ENCODE results near the gene LY86. TPM values are rescaled to one million over a fixed set of nuclear protein-coding genes. Genes with fewer than 3 reads are reported as not detected.

The LY86 gene
- total and polyA plus RNA-seq, 10 of the 15 experiments (the other 5 are each of a cell fraction or from before 2014, with no cell fraction given): 68.2 to 457 (median 128) TPM

- TF ChIP-seq MAX (IDR thresholded peaks at IDR 0.05; ENCODE audit: low read depth, low read length) (peak; percentile 35; the same call in 1 of the 2 replicates), MTA2 (IDR thresholded peaks at IDR 0.05; ENCODE audit: low read depth) (peak; percentile 61), E4F1 (IDR thresholded peaks at IDR 0.05; ENCODE audit: borderline replicate concordance, partially characterized antibody) (no peak), ETV6 (conservative IDR thresholded peaks at IDR 0.05 in 1 of 2, IDR thresholded peaks at IDR 0.05 in 1 of 2; ENCODE audit: borderline replicate concordance in 1 of 2, low read depth in 1 of 2) (peak in 1 of 2 experiments; percentile 80; a peak in 1 of 4 replicates)
Observed at GRCh38 chr6:6591778-6592465, 3.4 kb downstream of the LY86 start (continued).

GRCh38 chr6:6592826-6593475 lies 4.4 kb downstream of the LY86 start:
- 0% methylated on average over 1 of the region's 1 CpG for WGBS (ENCODE audit: insufficient coverage, insufficient replicate concordance, low lambda C conversion rate, missing lambda C conversion rate)
- DNase-seq (ENCODE audit: low read depth, low spot score) (no peak), ATAC-seq (no peak), FAIRE-seq (no peak)
- POLR2A ChIA-PET: interaction anchor here (0.7 to 1.7 kb wide), 4 partner anchors 10 to 67 kb away, joined by 3 to 10 read pairs (median 4); no protein-coding TSS in a partner anchor
- Histone ChIP-seq H4K20me1 (ENCODE audit: control insufficient read depth, insufficient read depth) (no peaks in the 10 kb centered on the region), H3K9me3 (replicated peaks; ENCODE audit: control insufficient read depth, insufficient read depth, low read length) (no peaks in the 10 kb centered on the region; the same call in 1 of the 3 replicates), H3K27me3 (replicated peaks in 1 of 2; ENCODE audit: control insufficient read depth in 2 of 2, insufficient read depth in 2 of 2, low read length in 1 of 2) (no peaks in the 10 kb centered on the region), H3K36me3 (ENCODE audit: control insufficient read depth in 2 of 2, insufficient read depth in 2 of 2, low read length in 1 of 2) (peaks cover 1 to 6% of the 10 kb centered on the region in 2 experiments; a peak in 2 of 4 replicates), H3K4me3 (peak overlapping the region; percentile 38; the same call in 1 of the 2 replicates), H3K27ac (ENCODE audit: control insufficient read depth, insufficient read depth) (peak overlapping the region; percentile 100), H3K9ac (ENCODE audit: control insufficient read depth, insufficient read depth, low read length) (peak overlapping the region; percentile 81), H3K4me2 (ENCODE audit: control insufficient read depth, insufficient read depth) (peak overlapping the region; percentile 90), H3K4me1 (ENCODE audit: control insufficient read depth, insufficient read depth, low read length) (peaks cover 40% of the 10 kb centered on the region), H3K79me2 (ENCODE audit: control insufficient read depth, insufficient read depth, low read length) (peaks cover 58% of the 10 kb centered on the region), H2AFZ (ENCODE audit: control insufficient read depth, low read depth, low read length) (no peak overlapping the region)
- SMC1A ChIA-PET (ENCODE audit: uncharacterized antibody, unreplicated experiment): interaction anchor here (0.9 to 2.5 kb wide), 10 partner anchors 9 to 73 kb away, joined by 3 to 21 read pairs (median 4); no protein-coding TSS in a partner anchor
- CTCF ChIA-PET: interaction anchor here (0.6 to 1.5 kb wide), 6 partner anchors 8 to 268 kb away, joined by 3 to 7 read pairs (median 4); no protein-coding TSS in a partner anchor
- in situ Hi-C loops (cut with MboI) (no loop called here), intact Hi-C loops (cut with micrococcal nuclease; ENCODE audit: unreplicated experiment) (no loop called here)
- TF ChIP-seq CREM (IDR thresholded peaks at IDR 0.05; ENCODE audit: low read depth) (no peak), TAF1 (IDR thresholded peaks at IDR 0.05; ENCODE audit: borderline replicate concordance, low read depth, low read length) (0 out of 2 replicates have a peak, but pooled peaks have one; percentile 5)
- BruUV-seq (replicated peaks): no TSS peak
- RAD21 ChIA-PET (ENCODE audit: unreplicated experiment): interaction anchor here (1.0 to 1.8 kb wide), 5 partner anchors 17 to 201 kb away, joined by 3 to 9 read pairs (median 6); no protein-coding TSS in a partner anchor

All from GM12878 (cell line).